NT2/D1 (cell line): ENCODE measurements around the gene TMEM132E.

ENCODE experiments used
- DNase-seq: peaks from one replicate; pipeline ENCODE4 v3.0.0-alpha.2; 2011; ENCODE audit warnings: low read depth, low spot score
- H3K27me3 ChIP-seq: 2 replicates; pipeline ENCODE4 v1.6.0; 2011; ENCODE audit warnings: mild to moderate bottlenecking; ENCODE audit not compliant: insufficient read length, insufficient read depth
- H3K36me3 ChIP-seq: 2 replicates; pipeline ENCODE4 v1.6.1; 2011; ENCODE audit warnings: mild to moderate bottlenecking, low read length, mixed read lengths; ENCODE audit not compliant: insufficient read depth, insufficient read length
- H3K4me1 ChIP-seq: 2 replicates; pipeline ENCODE4 v1.5.1; 2011; ENCODE audit not compliant: insufficient read depth, insufficient read length
- H3K4me3 ChIP-seq: 2 replicates; pipeline ENCODE4 v1.5.1; 2011; ENCODE audit warnings: low read depth; ENCODE audit not compliant: insufficient read length
- H3K9ac ChIP-seq: 2 replicates; pipeline ENCODE4 v1.6.0; 2011; ENCODE audit warnings: low read depth; ENCODE audit not compliant: insufficient read length
- H3K9me3 ChIP-seq: 2 replicates; pipeline ENCODE4 v1.5.1; 2011; ENCODE audit warnings: mild to moderate bottlenecking, low read length; ENCODE audit not compliant: insufficient read depth
- SUZ12 ChIP-seq: IDR thresholded peaks from 2 replicates; pipeline ENCODE4 v1.6.1; 2011; ENCODE audit not compliant: insufficient read length, insufficient read depth; ENCODE audit errors: extremely low read depth
- YY1 ChIP-seq: IDR thresholded peaks from 2 replicates; pipeline ENCODE4 v1.6.1; 2011; ENCODE audit not compliant: insufficient read length, insufficient read depth
- ZNF274 ChIP-seq: IDR thresholded peaks from 2 replicates; pipeline ENCODE4 v1.6.1; 2011; ENCODE audit warnings: mild to moderate bottlenecking, low read depth, low read length

TMEM132E gene

GRCh38 chr17:34673995-34674890, 94.9 kb downstream of the TMEM132E start:
- Histone ChIP-seq H3K4me3 (no peak overlapping the region), H3K9ac (no peak overlapping the region), H3K4me1 (no peaks in the 10 kb centered on the region), H3K9me3 (no peaks in the 10 kb centered on the region), H3K27me3 (no peaks in the 10 kb centered on the region), H3K36me3 (no peaks in the 10 kb centered on the region)
- DNase-seq = no peak
- TF ChIP-seq ZNF274 (no peak), SUZ12 (no peak), YY1 (no peak)

- Histone ChIP-seq H3K27me3 (no peaks in the 10 kb centered on the region), H3K36me3 (no peaks in the 10 kb centered on the region), H3K9ac (no peak overlapping the region), H3K4me3 (no peak overlapping the region), H3K4me1 (no peaks in the 10 kb centered on the region), H3K9me3 (no peaks in the 10 kb centered on the region)
- no peak for DNase-seq
- TF ChIP-seq YY1 = no peak
- TF ChIP-seq ZNF274 = no peak
- TF ChIP-seq SUZ12 = no peak
Observed at GRCh38 chr17:34675143-34675542, 95.8 kb downstream of the TMEM132E start.

- no peak overlapping the region for H3K4me3 ChIP-seq
- TF ChIP-seq SUZ12 = no peak
- TF ChIP-seq YY1 = no peak
- no peak for TF ChIP-seq ZNF274
- no peak for DNase-seq
Observed at GRCh38 chr17:34675605-34676004, 96.2 kb downstream of the TMEM132E start.

GRCh38 chr17:34680151-34680550, 100.8 kb downstream of the TMEM132E start:
- no peak for DNase-seq
- Histone ChIP-seq H3K27me3 (peaks cover 2% of the 10 kb centered on the region), H3K36me3 (no peaks in the 10 kb centered on the region), H3K9ac (no peak overlapping the region), H3K4me3 (no peak overlapping the region), H3K4me1 (no peaks in the 10 kb centered on the region), H3K9me3 (no peaks in the 10 kb centered on the region)
- TF ChIP-seq SUZ12 = no peak
- no peak for TF ChIP-seq ZNF274
- no peak for TF ChIP-seq YY1

More at GRCh38 chr17:34675605-34676004, 96.2 kb downstream of the TMEM132E start:
- H3K36me3 ChIP-seq = no peaks in the 10 kb centered on the region
- no peak overlapping the region for H3K9ac ChIP-seq
- no peaks in the 10 kb centered on the region for H3K4me1 ChIP-seq
- H3K9me3 ChIP-seq = no peaks in the 10 kb centered on the region
- no peaks in the 10 kb centered on the region for H3K27me3 ChIP-seq

- no peak for TF ChIP-seq YY1
- DNase-seq = no peak
- H3K4me3 ChIP-seq = no peak overlapping the region
- H3K9me3 ChIP-seq = no peaks in the 10 kb centered on the region
- peaks cover 2% of the 10 kb centered on the region for H3K27me3 ChIP-seq
- H3K36me3 ChIP-seq = no peaks in the 10 kb centered on the region
- H3K4me1 ChIP-seq = no peaks in the 10 kb centered on the region
- H3K9ac ChIP-seq = no peak overlapping the region
Observed at GRCh38 chr17:34682305-34682704, 102.9 kb downstream of the TMEM132E start.

- peaks cover 2% of the 10 kb centered on the region for H3K27me3 ChIP-seq
- H3K9me3 ChIP-seq = no peaks in the 10 kb centered on the region
- no peak for DNase-seq
- no peaks in the 10 kb centered on the region for H3K36me3 ChIP-seq
- no peak for TF ChIP-seq SUZ12
- TF ChIP-seq YY1 = no peak
- TF ChIP-seq ZNF274 = no peak
- no peaks in the 10 kb centered on the region for H3K4me1 ChIP-seq
- H3K9ac ChIP-seq = no peak overlapping the region
- H3K4me3 ChIP-seq = no peak overlapping the region
Observed at GRCh38 chr17:34683390-34683789, 104.0 kb downstream of the TMEM132E start.
